PC-9 (cell line): ENCODE measurements around the gene AS3MT. TPM values are rescaled to one million over a fixed set of nuclear protein-coding genes. Genes with fewer than 3 reads are reported as not detected.

Source experiments
- BruUV-seq: library from RNA; stranded (reverse); fragments of 400-500 nt; replicated peaks from 2 replicates; lab custom pipeline; 2021; lab: Mats Ljungman, UMichigan
- CTCF ChIA-PET: fragments of 300-600 bp; sonication (Branson Sonifier 250); formaldehyde crosslinking; loops from one replicate; lab custom pipeline; 2022; ENCODE audit warnings: antibody characterized with exemption; lab: Charles Lee
- POLR2A ChIA-PET: fragments of 300-600 bp; sonication (Branson Sonifier 250); formaldehyde crosslinking; loops from one replicate; lab custom pipeline; 2022; ENCODE audit warnings: antibody characterized with exemption; ENCODE audit not compliant: unreplicated experiment; lab: Charles Lee
- DNase-seq, 2 experiments: peaks; one replicate each; pipeline versions ENCODE4 v3.0.0 to v3.0.0-alpha.2; 2015 to 2022; ENCODE audit warnings: mixed read lengths in 1 of 2
- H2AFZ ChIP-seq: fragments of 200-600 bp; sonication (generic); 2 replicates; pipeline ENCODE4 v1.8.1; 2017; ENCODE audit warnings: antibody characterized with exemption
- H3F3A ChIP-seq: fragments of 200-600 bp; sonication (generic); 2 replicates; pipeline ENCODE4 v1.8.1; 2017; ENCODE audit warnings: antibody characterized with exemption, mild to moderate bottlenecking, low read depth; ENCODE audit not compliant: insufficient read depth
- H3K27ac ChIP-seq: fragments of 200-600 bp; sonication (generic); 2 replicates; pipeline ENCODE4 v1.6.1; 2016; ENCODE audit warnings: mixed run types
- H3K27me3 ChIP-seq: fragments of 200-600 bp; sonication (generic); 2 replicates; pipeline ENCODE4 v1.6.1; 2016; ENCODE audit warnings: low read depth, mixed run types; ENCODE audit not compliant: insufficient read depth
- H3K36me3 ChIP-seq: fragments of 200-600 bp; sonication (generic); 2 replicates; pipeline ENCODE4 v1.6.1; 2016; ENCODE audit warnings: low read depth, mixed run types
- H3K4me1 ChIP-seq: fragments of 200-600 bp; sonication (generic); replicated peaks from 2 replicates; pipeline ENCODE4 v1.6.1; 2016; ENCODE audit warnings: mixed run types; ENCODE audit not compliant: insufficient read depth
- H3K4me2 ChIP-seq: fragments of 200-600 bp; sonication (generic); 2 replicates; pipeline ENCODE4 v1.6.1; 2017; ENCODE audit warnings: mixed run types
- H3K4me3 ChIP-seq: fragments of 200-600 bp; sonication (generic); 2 replicates; pipeline ENCODE4 v1.6.1; 2016; ENCODE audit warnings: mixed run types
- H3K79me2 ChIP-seq: fragments of 200-600 bp; sonication (generic); 2 replicates; pipeline ENCODE4 v1.6.1; 2017; ENCODE audit warnings: low read depth, mixed run types
- H3K9me2 ChIP-seq: fragments of 200-600 bp; sonication (generic); 2 replicates; pipeline ENCODE4 v1.8.1; 2017; ENCODE audit warnings: mild to moderate bottlenecking; ENCODE audit not compliant: insufficient read depth
- H3K9me3 ChIP-seq: fragments of 200-600 bp; sonication (generic); 2 replicates; pipeline ENCODE4 v1.8.1; 2016; ENCODE audit warnings: low read depth; ENCODE audit not compliant: insufficient read depth
- H4K20me1 ChIP-seq: fragments of 200-600 bp; sonication (generic); 2 replicates; pipeline ENCODE4 v1.8.1; 2017; ENCODE audit not compliant: insufficient read depth
- CTCF ChIP-seq: fragments of 200-600 bp; sonication (generic); conservative IDR thresholded peaks from 2 replicates; pipeline ENCODE4 v1.6.1; 2017; ENCODE audit warnings: mixed run types, antibody characterized with exemption, mild to moderate bottlenecking, moderate library complexity
- EZH2 ChIP-seq: fragments of 200-600 bp; sonication (generic); IDR thresholded peaks from 2 replicates; pipeline ENCODE4 v1.8.0; 2017; ENCODE audit warnings: antibody characterized with exemption, low read depth
- intact Hi-C: fragments of 100-400 bp; cut with micrococcal nuclease; formaldehyde crosslinking; loops from one replicate; pipeline ENCODE4 v1.10.0; 2022; ENCODE audit not compliant: unreplicated experiment
- total RNA-seq: library from RNA; stranded (reverse); gene quantifications from 2 replicates; pipeline ENCODE4 v1.2.3, GENCODE V29; 2021

AS3MT gene
- total RNA-seq, 1 experiment from 2014 or later: 0.22 TPM

DNA sequence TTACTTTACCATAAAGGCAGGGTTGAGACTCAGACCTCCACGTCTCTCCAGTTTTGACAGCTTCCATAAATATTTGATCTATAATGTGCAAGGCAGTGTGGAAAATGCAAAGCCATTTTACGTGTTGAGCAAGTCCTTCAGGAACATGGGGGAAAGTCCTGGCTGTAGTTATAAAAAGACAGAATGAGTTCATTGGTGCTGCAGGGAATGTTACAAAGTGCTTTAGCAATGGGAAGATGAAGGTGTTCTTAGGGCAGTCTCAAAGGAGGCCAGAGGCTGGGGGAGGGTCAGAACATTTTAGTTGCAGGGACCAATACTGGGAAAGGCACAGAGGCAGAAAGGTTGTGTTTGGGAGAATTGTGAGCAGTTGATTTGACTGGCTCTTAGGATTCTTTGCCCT is 76.7 kb downstream of the AS3MT start:
- POLR2A ChIA-PET: no interaction called here
- Histone ChIP-seq H3K27me3 (no peaks in the 10 kb centered on the region), H3K4me2 (no peak overlapping the region), H3K4me1 (no peaks in the 10 kb centered on the region), H3K9me3 (no peaks in the 10 kb centered on the region), H3F3A (no peaks in the 10 kb centered on the region), H4K20me1 (no peaks in the 10 kb centered on the region), H3K4me3 (no peak overlapping the region), H3K27ac (no peak overlapping the region), H3K79me2 (no peaks in the 10 kb centered on the region), H2AFZ (no peak overlapping the region), H3K36me3 (no peaks in the 10 kb centered on the region), H3K9me2 (no peaks in the 10 kb centered on the region)
- TF ChIP-seq CTCF: no peak
- DNase-seq: no peak
- no TSS peak for BruUV-seq
- CTCF ChIA-PET: interaction anchor here (0.5 kb wide), 1 partner anchor 652 kb away, joined by 3 read pairs; no protein-coding TSS in a partner anchor
- intact Hi-C loops: no loop called here

DNA sequence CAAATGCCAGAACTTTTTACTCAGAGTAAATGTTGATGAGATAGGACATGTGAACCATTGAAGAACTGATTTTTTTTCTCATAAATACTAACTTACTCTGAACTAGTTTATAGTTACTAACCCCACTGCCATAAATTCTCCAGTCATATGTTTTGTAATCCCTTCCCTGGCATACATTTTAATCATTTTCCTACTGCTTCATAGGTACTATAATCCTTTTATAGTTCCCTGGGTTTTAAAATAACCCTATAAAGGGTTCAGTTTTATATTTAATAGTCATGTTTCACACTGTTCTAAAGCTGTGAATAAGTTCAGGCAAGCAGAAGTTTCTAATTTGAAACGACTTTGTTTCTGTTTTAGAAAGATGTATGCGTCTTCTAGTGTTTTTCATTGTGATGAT is 77.7 kb downstream of the AS3MT start:
- Histone ChIP-seq H3K27me3 (no peaks in the 10 kb centered on the region), H2AFZ (no peak overlapping the region), H3F3A (no peaks in the 10 kb centered on the region), H3K36me3 (no peaks in the 10 kb centered on the region), H3K4me2 (no peak overlapping the region), H3K79me2 (no peaks in the 10 kb centered on the region), H4K20me1 (no peaks in the 10 kb centered on the region), H3K4me1 (no peaks in the 10 kb centered on the region), H3K4me3 (no peak overlapping the region), H3K9me2 (no peaks in the 10 kb centered on the region), H3K9me3 (no peaks in the 10 kb centered on the region), H3K27ac (no peak overlapping the region)
- BruUV-seq: no TSS peak
- ChIA-PET CTCF (no interaction called here), POLR2A (no interaction called here)
- no peak for DNase-seq
- no peak for TF ChIP-seq CTCF
- no peak for TF ChIP-seq EZH2
- intact Hi-C loops: no loop called here

- ChIA-PET POLR2A (no interaction called here), CTCF (no interaction called here)
- no peaks in the 10 kb centered on the region for H3K9me2 ChIP-seq
- no peaks in the 10 kb centered on the region for H3K36me3 ChIP-seq
- no TSS peak for BruUV-seq
- H3K79me2 ChIP-seq: no peaks in the 10 kb centered on the region
- no peaks in the 10 kb centered on the region for H3K27me3 ChIP-seq
- intact Hi-C loops: no loop called here
- H2AFZ ChIP-seq: no peak overlapping the region
- H3K4me2 ChIP-seq: no peak overlapping the region
- H4K20me1 ChIP-seq: no peaks in the 10 kb centered on the region
- TF ChIP-seq EZH2 (no peak), CTCF (no peak)
- H3K4me3 ChIP-seq: no peak overlapping the region
- H3K9me3 ChIP-seq: no peaks in the 10 kb centered on the region
- H3F3A ChIP-seq: no peaks in the 10 kb centered on the region
- H3K27ac ChIP-seq: no peak overlapping the region
- H3K4me1 ChIP-seq: no peaks in the 10 kb centered on the region
- DNase-seq: no peak
Observed at GRCh38 chr10:102948176-102948575, 78.9 kb downstream of the AS3MT start.
